Measurements from ENCODE around the gene ZBTB42.

- TF ChIP-seq CTCF (IDR thresholded peaks at IDR 0.05 in 4 of 5, conservative IDR thresholded peaks at IDR 0.05 in 1 of 5) (no peak), POLR2A (IDR thresholded peaks at IDR 0.05) (no peak)
Measured at GRCh38 chr14:104757238-104757585, 43.7 kb upstream of the ZBTB42 start.
